ENCODE results near the gene COL2A1.

The COL2A1 gene

GRCh38 chr12:47967461-47968321 lies 36.6 kb downstream of the COL2A1 start:
- no peaks in the 10 kb centered on the region for H3K27me3 ChIP-seq (ENCODE audit: low read length)
- no peak for TF ChIP-seq EZH2phosphoT487 (conservative IDR thresholded peaks at IDR 0.05; ENCODE audit: low read length)
- no peak for TF ChIP-seq CTCF (IDR thresholded peaks at IDR 0.05; ENCODE audit: insufficient read depth, low read length, poor library complexity, severe bottlenecking)
- H3K9ac ChIP-seq (ENCODE audit: low read length) = no peak overlapping the region
- no peak overlapping the region for H3K4me3 ChIP-seq (ENCODE audit: insufficient read depth, low read length, poor library complexity, severe bottlenecking)
- H2AFZ ChIP-seq (ENCODE audit: low read depth, low read length, severe bottlenecking) = no peak overlapping the region
- H3K4me2 ChIP-seq (ENCODE audit: low read depth, low read length, poor library complexity, severe bottlenecking) = no peak overlapping the region
- H3F3A ChIP-seq (ENCODE audit: insufficient read depth) = peaks cover 7% of the 10 kb centered on the region; the same call in 1 of the 2 replicates
- peaks cover 15% of the 10 kb centered on the region for H3K79me2 ChIP-seq (ENCODE audit: insufficient read depth, low read length)
- H4K20me1 ChIP-seq (ENCODE audit: low read depth, low read length) = no peaks in the 10 kb centered on the region
- H3K9me2 ChIP-seq (replicated peaks; ENCODE audit: insufficient read depth, low read length) = no peaks in the 10 kb centered on the region
- no peak overlapping the region for H3K27ac ChIP-seq (ENCODE audit: low read depth, low read length)
- H3K9me3 ChIP-seq (ENCODE audit: insufficient read depth, low read length) = no peaks in the 10 kb centered on the region
- peaks cover 41% of the 10 kb centered on the region for H3K36me3 ChIP-seq (ENCODE audit: low read length)

GRCh38 chr12:47965581-47965980 lies 38.7 kb downstream of the COL2A1 start:
- Histone ChIP-seq H3K9ac (ENCODE audit: low read length) (no peak overlapping the region), H3K4me3 (ENCODE audit: insufficient read depth, low read length, poor library complexity, severe bottlenecking) (no peak overlapping the region), H3K27me3 (ENCODE audit: low read length) (no peaks in the 10 kb centered on the region), H2AFZ (ENCODE audit: low read depth, low read length, severe bottlenecking) (no peak overlapping the region), H3K36me3 (ENCODE audit: low read length) (peaks cover 41% of the 10 kb centered on the region), H3K9me2 (replicated peaks; ENCODE audit: insufficient read depth, low read length) (no peaks in the 10 kb centered on the region), H3K9me3 (ENCODE audit: insufficient read depth, low read length) (no peaks in the 10 kb centered on the region), H3K79me2 (ENCODE audit: insufficient read depth, low read length) (peaks cover 15% of the 10 kb centered on the region), H3K27ac (ENCODE audit: low read depth, low read length) (no peak overlapping the region), H3F3A (ENCODE audit: insufficient read depth) (peaks cover 7% of the 10 kb centered on the region; the same call in 1 of the 2 replicates), H4K20me1 (ENCODE audit: low read depth, low read length) (no peaks in the 10 kb centered on the region), H3K4me2 (ENCODE audit: low read depth, low read length, poor library complexity, severe bottlenecking) (peak overlapping the region; percentile 92)
- TF ChIP-seq EZH2phosphoT487 (conservative IDR thresholded peaks at IDR 0.05; ENCODE audit: low read length) (no peak), CTCF (IDR thresholded peaks at IDR 0.05; ENCODE audit: insufficient read depth, low read length, poor library complexity, severe bottlenecking) (no peak)

GRCh38 chr12:47964106-47964728 lies 40.1 kb downstream of the COL2A1 start:
- peak overlapping the region; percentile 92 for H3K4me2 ChIP-seq (ENCODE audit: low read depth, low read length, poor library complexity, severe bottlenecking)
- H3K27me3 ChIP-seq (ENCODE audit: low read length) = no peaks in the 10 kb centered on the region
- no peaks in the 10 kb centered on the region for H3K9me3 ChIP-seq (ENCODE audit: insufficient read depth, low read length)
- H3K36me3 ChIP-seq (ENCODE audit: low read length) = peaks cover 37% of the 10 kb centered on the region
- no peaks in the 10 kb centered on the region for H3K9me2 ChIP-seq (replicated peaks; ENCODE audit: insufficient read depth, low read length)
- H3K79me2 ChIP-seq (ENCODE audit: insufficient read depth, low read length) = peaks cover 15% of the 10 kb centered on the region
- no peak for TF ChIP-seq EZH2phosphoT487 (conservative IDR thresholded peaks at IDR 0.05; ENCODE audit: low read length)
- no peak for TF ChIP-seq CTCF (IDR thresholded peaks at IDR 0.05; ENCODE audit: insufficient read depth, low read length, poor library complexity, severe bottlenecking)
- H2AFZ ChIP-seq (ENCODE audit: low read depth, low read length, severe bottlenecking) = peak overlapping the region; percentile 90
- peak overlapping the region; percentile 87 for H3K4me3 ChIP-seq (ENCODE audit: insufficient read depth, low read length, poor library complexity, severe bottlenecking)
- H3K27ac ChIP-seq (ENCODE audit: low read depth, low read length) = peak overlapping the region; percentile 59
- no peaks in the 10 kb centered on the region for H4K20me1 ChIP-seq (ENCODE audit: low read depth, low read length)
- H3K9ac ChIP-seq (ENCODE audit: low read length) = peak overlapping the region; percentile 92
- H3F3A ChIP-seq (ENCODE audit: insufficient read depth) = peaks cover under 1% of the 10 kb centered on the region; the same call in 1 of the 2 replicates
